Left ventricle myocardium inferior (tissue), 1 donor: ENCODE measurements around the gene RASA3. TPM values are rescaled to one million over a fixed set of nuclear protein-coding genes. Genes with fewer than 3 reads are reported as not detected.

Experiments
- DNase-seq: peaks from one replicate; pipeline ENCODE4 v3.0.0-alpha.2; 2020
- H3K27ac ChIP-seq: fragments of 200-600 bp; replicated peaks from 2 replicates; pipeline ENCODE4 v1.8.0; 2021
- H3K27me3 ChIP-seq: fragments of 200-600 bp; 2 replicates; pipeline ENCODE4 v1.8.0; 2021; ENCODE audit warnings: low read depth
- H3K36me3 ChIP-seq: fragments of 200-600 bp; 2 replicates; pipeline ENCODE4 v1.8.0; 2021
- H3K4me1 ChIP-seq: fragments of 200-600 bp; 2 replicates; pipeline ENCODE4 v1.8.0; 2021
- H3K4me3 ChIP-seq: fragments of 200-600 bp; 2 replicates; pipeline ENCODE4 v1.8.0; 2021; ENCODE audit warnings: mild to moderate bottlenecking, moderate library complexity
- H3K9me3 ChIP-seq: fragments of 200-600 bp; replicated peaks from 2 replicates; pipeline ENCODE4 v1.8.0; 2021
- CTCF ChIP-seq: fragments of 200-600 bp; IDR thresholded peaks from 2 replicates; pipeline ENCODE4 v1.8.0; 2021; ENCODE audit warnings: antibody characterized with exemption, mild to moderate bottlenecking, borderline replicate concordance
- intact Hi-C: fragments of 100-400 bp; cut with micrococcal nuclease; formaldehyde crosslinking; loops from one replicate; pipeline ENCODE4 v1.11.0; 2022
- total RNA-seq: library from RNA; stranded (reverse); fragmentation: NEBNext Ultra II Directional; extraction: Animal tissue kit (Norgen Biotek cat#: 25700); gene quantifications from one replicate; pipeline ENCODE4 v1.2.1, GENCODE V29; 2021
- donor health status: DM: no; HTN: yes; CAD: no; lungs with severe emphysema.

RASA3 gene
- total RNA-seq, 1 donor from 2014 or later: 9.5 TPM

- intact Hi-C loops: no loop called here
- no peaks in the 10 kb centered on the region for H3K4me1 ChIP-seq
- TF ChIP-seq CTCF: no peak
- H3K27me3 ChIP-seq: peaks cover 14% of the 10 kb centered on the region
- H3K36me3 ChIP-seq: no peaks in the 10 kb centered on the region
- peaks cover 27% of the 10 kb centered on the region for H3K9me3 ChIP-seq
- H3K4me3 ChIP-seq: no peak overlapping the region
- no peak for DNase-seq
- no peak overlapping the region for H3K27ac ChIP-seq
Measured at GRCh38 chr13:114173745-114174144, 41.3 kb upstream of the RASA3 start.

GRCh38 chr13:114173272-114173671 lies 40.8 kb upstream of the RASA3 start:
- peaks cover 27% of the 10 kb centered on the region for H3K9me3 ChIP-seq
- intact Hi-C loops: no loop called here
- no peaks in the 10 kb centered on the region for H3K4me1 ChIP-seq
- H3K4me3 ChIP-seq: no peak overlapping the region
- H3K27ac ChIP-seq: no peak overlapping the region
- TF ChIP-seq CTCF: no peak
- H3K27me3 ChIP-seq: peaks cover 9% of the 10 kb centered on the region
- DNase-seq: no peak
- H3K36me3 ChIP-seq: no peaks in the 10 kb centered on the region

- Histone ChIP-seq H3K9me3 (peaks cover 13% of the 10 kb centered on the region), H3K27ac (no peak overlapping the region), H3K36me3 (no peaks in the 10 kb centered on the region), H3K27me3 (peaks cover 36% of the 10 kb centered on the region), H3K4me3 (no peak overlapping the region), H3K4me1 (peaks cover 18% of the 10 kb centered on the region)
- TF ChIP-seq CTCF: no peak
- intact Hi-C loops: no loop called here
- no peak for DNase-seq
Measured at GRCh38 chr13:114167885-114168284, 35.5 kb upstream of the RASA3 start.

- DNase-seq: no peak
- Histone ChIP-seq H3K27me3 (peaks cover 40% of the 10 kb centered on the region), H3K4me1 (peaks cover 19% of the 10 kb centered on the region), H3K9me3 (peaks cover 9% of the 10 kb centered on the region), H3K36me3 (no peaks in the 10 kb centered on the region), H3K4me3 (no peak overlapping the region), H3K27ac (no peak overlapping the region)
- no peak for TF ChIP-seq CTCF
- intact Hi-C loops: no loop called here
Measured at GRCh38 chr13:114167426-114167825, 35.0 kb upstream of the RASA3 start.

GRCh38 chr13:114166381-114167131 lies 34.1 kb upstream of the RASA3 start:
- Histone ChIP-seq H3K27me3 (peaks cover 49% of the 10 kb centered on the region), H3K9me3 (no peaks in the 10 kb centered on the region), H3K4me1 (peaks cover 25% of the 10 kb centered on the region), H3K36me3 (no peaks in the 10 kb centered on the region), H3K27ac (peak overlapping the region; percentile 74), H3K4me3 (no peak overlapping the region)
- TF ChIP-seq CTCF: no peak
- DNase-seq: peak; percentile 62
- intact Hi-C loops: no loop called here
